PC-3 (cell line): ENCODE data around the gene STK11IP. TPM values are rescaled to one million over a fixed set of nuclear protein-coding genes. Genes with fewer than 3 reads are reported as not detected.

Experiments used
- ATAC-seq: fragments of 200-7000 bp; cut with Tn5 transposase; 2 replicates; pipeline ENCODE4 v1.9.1; 2020; ENCODE audit warnings: mild to moderate bottlenecking, moderate library complexity
- BruUV-seq: library from RNA; stranded (reverse); fragments of 400-500 nt; replicated peaks from 2 replicates; lab custom pipeline; 2021; lab: Mats Ljungman, UMichigan
- CTCF ChIA-PET: fragments of 300-600 bp; sonication (Branson Sonifier 250); formaldehyde crosslinking; loops from one replicate; lab custom pipeline; 2022; ENCODE audit warnings: antibody characterized with exemption; lab: Charles Lee
- POLR2A ChIA-PET: fragments of 300-600 bp; sonication (Branson Sonifier 250); formaldehyde crosslinking; loops from one replicate; lab custom pipeline; 2022; ENCODE audit warnings: antibody characterized with exemption; ENCODE audit not compliant: unreplicated experiment; lab: Charles Lee
- DNase-seq: peaks from one replicate; pipeline ENCODE4 v3.0.0-alpha.2; 2015
- H2AFZ ChIP-seq: fragments of 300-600 bp; sonication (generic); 2 replicates; pipeline ENCODE4 v1.6.0; 2016; ENCODE audit warnings: antibody characterized with exemption, low read length
- H3F3A ChIP-seq: fragments of 300-600 bp; sonication (generic); one replicate; pipeline ENCODE4 v1.6.0; 2017; ENCODE audit warnings: antibody characterized with exemption, low read length, control low read depth, mild to moderate bottlenecking; ENCODE audit not compliant: unreplicated experiment
- H3K27ac ChIP-seq: fragments of 300-600 bp; sonication (generic); 2 replicates; pipeline ENCODE4 v1.5.1; 2016; ENCODE audit warnings: mild to moderate bottlenecking, low read length
- H3K27me3 ChIP-seq: fragments of 300-600 bp; sonication (generic); 2 replicates; pipeline ENCODE4 v1.6.1; 2016; ENCODE audit warnings: low read length, mixed read lengths
- H3K36me3 ChIP-seq: fragments of 300-600 bp; sonication (generic); 2 replicates; pipeline ENCODE4 v1.6.1; 2016; ENCODE audit warnings: low read depth, mixed run types, low read length, mixed read lengths
- H3K4me1 ChIP-seq: fragments of 300-600 bp; sonication (generic); 2 replicates; pipeline ENCODE4 v1.5.1; 2016; ENCODE audit warnings: low read length; ENCODE audit not compliant: insufficient read depth
- H3K4me2 ChIP-seq: fragments of 300-600 bp; sonication (generic); 2 replicates; pipeline ENCODE4 v1.6.0; 2016; ENCODE audit warnings: low read length
- H3K4me3 ChIP-seq: fragments of 300-600 bp; sonication (generic); 2 replicates; pipeline ENCODE4 v1.5.1; 2016; ENCODE audit warnings: mild to moderate bottlenecking, low read length, mixed read lengths
- H3K79me2 ChIP-seq: fragments of 300-600 bp; sonication (generic); 2 replicates; pipeline ENCODE4 v1.6.1; 2017; ENCODE audit warnings: low read length, mixed read lengths
- H3K9ac ChIP-seq: fragments of 300-600 bp; sonication (generic); 2 replicates; pipeline ENCODE4 v1.6.0; 2016; ENCODE audit warnings: mild to moderate bottlenecking, low read length
- H3K9me2 ChIP-seq: fragments of 300-600 bp; sonication (generic); replicated peaks from 2 replicates; pipeline ENCODE4 v1.6.1; 2016; ENCODE audit warnings: mixed run types, low read length, mixed read lengths
- H3K9me3 ChIP-seq: fragments of 300-600 bp; sonication (generic); 2 replicates; pipeline ENCODE4 v1.6.1; 2016; ENCODE audit warnings: low read length, mixed read lengths
- H4K20me1 ChIP-seq: fragments of 300-600 bp; sonication (generic); 2 replicates; pipeline ENCODE4 v1.6.1; 2016; ENCODE audit warnings: low read length, mixed read lengths
- CTCF ChIP-seq: fragments of 300-600 bp; sonication (generic); conservative IDR thresholded peaks from 2 replicates; pipeline ENCODE4 v1.5.1; 2017; ENCODE audit warnings: antibody characterized with exemption, low read depth, mild to moderate bottlenecking, low read length
- EZH2 ChIP-seq: fragments of 300-600 bp; sonication (generic); IDR thresholded peaks from one replicate; pipeline ENCODE4 v1.6.1; 2017; ENCODE audit warnings: antibody characterized with exemption, mild to moderate bottlenecking, low read length; ENCODE audit not compliant: unreplicated experiment
- EZH2phosphoT487 ChIP-seq: fragments of 300-600 bp; sonication (generic); IDR thresholded peaks from 2 replicates; pipeline ENCODE4 v1.6.1; 2018; ENCODE audit warnings: mild to moderate bottlenecking, antibody characterized with exemption, low read length, borderline replicate concordance
- intact Hi-C: fragments of 100-400 bp; cut with micrococcal nuclease; formaldehyde crosslinking; loops from 2 replicates; pipeline ENCODE4 v1.9.0; 2023
- total RNA-seq: library from RNA; depleted of rRNA; stranded (reverse); fragments of >200 nt; gene quantifications from 2 replicates; pipeline ENCODE4 v1.2.3, GENCODE V29; 2014

STK11IP gene
- total RNA-seq, 1 experiment from 2014 or later, result 17.7 TPM

DNA sequence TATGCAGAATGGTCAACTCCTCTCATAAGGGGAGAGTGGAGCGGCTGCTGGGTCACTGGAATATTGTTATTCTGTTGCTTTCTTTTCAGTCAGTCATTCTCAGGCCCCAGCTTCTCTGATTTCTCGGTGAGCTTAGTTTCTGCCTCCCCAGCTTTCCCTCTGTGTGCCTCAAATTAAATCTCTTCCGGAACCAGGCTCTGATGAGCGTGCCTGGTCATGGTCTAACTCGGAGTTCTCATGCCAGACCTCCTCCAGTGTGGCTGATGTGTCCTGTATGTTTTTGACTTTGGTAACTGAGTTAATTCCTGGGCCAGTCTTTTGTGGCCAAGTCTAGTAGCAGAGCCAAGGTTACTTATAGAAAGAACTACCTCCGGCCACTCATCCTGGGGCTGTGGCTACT is 4.9 kb upstream of the STK11IP start:
- BruUV-seq, result no TSS peak
- intact Hi-C loops, result no loop called here
- DNase-seq, result no peak
- H3K27me3 ChIP-seq, result no peaks in the 10 kb centered on the region
- no peak overlapping the region for H3K27ac ChIP-seq
- ChIA-PET POLR2A (no interaction called here), CTCF (no interaction called here)
- no peaks in the 10 kb centered on the region for H3K79me2 ChIP-seq
- no peaks in the 10 kb centered on the region for H3K36me3 ChIP-seq
- peaks cover 7% of the 10 kb centered on the region; the same call in 1 of the 2 replicates for H3K4me1 ChIP-seq
- H4K20me1 ChIP-seq, result no peaks in the 10 kb centered on the region
- H3K9me2 ChIP-seq, result no peaks in the 10 kb centered on the region
- no peak overlapping the region for H2AFZ ChIP-seq
- ATAC-seq, result no peak
- TF ChIP-seq CTCF (no peak), EZH2 (no peak), EZH2phosphoT487 (no peak)
- H3K4me3 ChIP-seq, result no peak overlapping the region
- no peaks in the 10 kb centered on the region for H3K9me3 ChIP-seq
- H3K4me2 ChIP-seq, result no peak overlapping the region
- no peaks in the 10 kb centered on the region for H3F3A ChIP-seq
- no peak overlapping the region for H3K9ac ChIP-seq

GRCh38 chr2:219593154-219593553 is 4.5 kb upstream of the STK11IP start:
- Histone ChIP-seq H3K9ac (no peak overlapping the region), H3K4me2 (no peak overlapping the region), H3K9me2 (no peaks in the 10 kb centered on the region), H3K27ac (no peak overlapping the region), H2AFZ (no peak overlapping the region), H3K4me3 (no peak overlapping the region), H4K20me1 (no peaks in the 10 kb centered on the region), H3K9me3 (no peaks in the 10 kb centered on the region), H3K36me3 (no peaks in the 10 kb centered on the region), H3F3A (no peaks in the 10 kb centered on the region), H3K4me1 (peaks cover 8% of the 10 kb centered on the region), H3K79me2 (no peaks in the 10 kb centered on the region), H3K27me3 (no peaks in the 10 kb centered on the region)
- ChIA-PET CTCF (no interaction called here), POLR2A (no interaction called here)
- BruUV-seq, result no TSS peak
- intact Hi-C loops, result no loop called here
- DNase-seq (no peak), ATAC-seq (no peak)
- TF ChIP-seq EZH2 (no peak), EZH2phosphoT487 (no peak), CTCF (no peak)

- no peak overlapping the region for H3K4me3 ChIP-seq
- peaks cover 7% of the 10 kb centered on the region for H3K79me2 ChIP-seq
- TF ChIP-seq EZH2 (no peak), EZH2phosphoT487 (no peak), CTCF (no peak)
- no peak overlapping the region for H2AFZ ChIP-seq
- POLR2A ChIA-PET, result no interaction called here
- H3K4me2 ChIP-seq, result no peak overlapping the region
- intact Hi-C loops, result no loop called here
- peaks cover 15% of the 10 kb centered on the region for H3K4me1 ChIP-seq
- H3F3A ChIP-seq, result no peaks in the 10 kb centered on the region
- no peaks in the 10 kb centered on the region for H4K20me1 ChIP-seq
- CTCF ChIA-PET, result no interaction called here
- no peak for ATAC-seq
- no peak overlapping the region for H3K9ac ChIP-seq
- no TSS peak for BruUV-seq
- H3K27ac ChIP-seq, result no peak overlapping the region
- no peak for DNase-seq
- H3K27me3 ChIP-seq, result no peaks in the 10 kb centered on the region
- H3K9me2 ChIP-seq, result no peaks in the 10 kb centered on the region
- no peaks in the 10 kb centered on the region for H3K36me3 ChIP-seq
- H3K9me3 ChIP-seq, result no peaks in the 10 kb centered on the region
Observed at GRCh38 chr2:219595256-219595655, 2.4 kb upstream of the STK11IP start.
